GM12878 (cell line): Measurements from ENCODE around the gene UST. TPM values are rescaled to one million over a fixed set of nuclear protein-coding genes. Genes with fewer than 3 reads are reported as not detected.

Source experiments
- ATAC-seq: fragments of 200-7000 bp; cut with Tn5 transposase; 3 replicates; pipeline ENCODE4 v1.9.1; 2020; ENCODE audit warnings: mild to moderate bottlenecking, moderate library complexity
- BruUV-seq: library from RNA; stranded (reverse); fragments of 400-500 nt; replicated peaks from 2 replicates; lab custom pipeline; 2021; lab: Mats Ljungman, UMichigan
- CTCF ChIA-PET: fragments of 300-600 bp; sonication (Branson Sonifier 250); formaldehyde crosslinking; extraction: SDS; loops from one replicate; lab custom pipeline; 2021; ENCODE audit warnings: inconsistent platforms; lab: Yijun Ruan, JAX
- POLR2A ChIA-PET: fragments of 350-600 bp; formaldehyde crosslinking; extraction: SDS; loops from one replicate; lab custom pipeline; 2021; ENCODE audit warnings: inconsistent platforms; lab: Charles Lee
- RAD21 ChIA-PET: fragments of 300-600 bp; sonication (Branson Sonifier 250); formaldehyde crosslinking; loops from one replicate; lab custom pipeline; 2023; ENCODE audit warnings: antibody characterized with exemption; ENCODE audit not compliant: unreplicated experiment; lab: Charles Lee
- SMC1A ChIA-PET: fragments of 300-600 bp; sonication (Branson Sonifier 250); formaldehyde crosslinking; loops from one replicate; lab custom pipeline; 2023; ENCODE audit not compliant: unreplicated experiment, uncharacterized antibody; lab: Charles Lee
- DNase-seq: peaks from one replicate; pipeline ENCODE4 v3.0.0-alpha.2; 2011; ENCODE audit warnings: low read depth, low spot score
- FAIRE-seq: peaks from 3 replicates; lab custom pipeline; 2011; peaks lifted over from hg19 to GRCh38; lab: Jason Lieb, UNC
- H2AFZ ChIP-seq: 2 replicates; pipeline ENCODE4 v1.6.0; 2011; ENCODE audit warnings: low read depth, low read length, control low read depth; ENCODE audit not compliant: control insufficient read depth
- H3K27ac ChIP-seq: 2 replicates; pipeline ENCODE4 v1.5.1; 2011; ENCODE audit warnings: control low read depth; ENCODE audit not compliant: control insufficient read depth, insufficient read depth
- H3K27me3 ChIP-seq, 2 experiments: replicated peaks in 1 of 2; 2 replicates each; pipeline versions ENCODE4 v1.6.0 to v1.6.1; 2011; ENCODE audit warnings: low read length in 1 of 2; ENCODE audit not compliant: control insufficient read depth in 2 of 2, insufficient read depth in 2 of 2
- H3K36me3 ChIP-seq, 2 experiments: 2 replicates each; pipeline ENCODE4 v1.5.1; 2011; ENCODE audit warnings: low read length in 1 of 2; ENCODE audit not compliant: control insufficient read depth in 2 of 2, insufficient read depth in 2 of 2
- H3K4me1 ChIP-seq: 2 replicates; pipeline ENCODE4 v1.6.1; 2011; ENCODE audit warnings: mild to moderate bottlenecking, low read length, moderate library complexity, mixed read lengths; ENCODE audit not compliant: control insufficient read depth, insufficient read depth
- H3K4me2 ChIP-seq: 2 replicates; pipeline ENCODE4 v1.6.0; 2011; ENCODE audit warnings: control low read depth; ENCODE audit not compliant: control insufficient read depth, insufficient read depth
- H3K4me3 ChIP-seq: fragments of 200-600 bp; sonication (generic); 2 replicates; pipeline ENCODE4 v1.5.1; 2016
- H3K79me2 ChIP-seq: 2 replicates; pipeline ENCODE4 v1.6.0; 2011; ENCODE audit warnings: low read length; ENCODE audit not compliant: control insufficient read depth, insufficient read depth
- H3K9ac ChIP-seq: 2 replicates; pipeline ENCODE4 v1.8.0; 2011; ENCODE audit warnings: low read length, control low read depth, mixed read lengths; ENCODE audit not compliant: control insufficient read depth, insufficient read depth
- H3K9me3 ChIP-seq: replicated peaks from 3 replicates; pipeline ENCODE4 v1.5.1; 2011; ENCODE audit warnings: mild to moderate bottlenecking, low read length; ENCODE audit not compliant: control insufficient read depth, insufficient read depth
- H4K20me1 ChIP-seq: 2 replicates; pipeline ENCODE4 v1.6.0; 2011; ENCODE audit not compliant: control insufficient read depth, insufficient read depth
- BCL3 ChIP-seq: IDR thresholded peaks from 2 replicates; pipeline ENCODE4 v1.6.1; 2011; ENCODE audit warnings: borderline replicate concordance, low read depth, mild to moderate bottlenecking, moderate library complexity, low read length; ENCODE audit not compliant: insufficient read depth, poor library complexity, severe bottlenecking
- CHD1 ChIP-seq: IDR thresholded peaks from 2 replicates; pipeline ENCODE4 v1.6.1; 2012; ENCODE audit warnings: low read depth, low read length, improper control_type of control experiment
- CHD4 ChIP-seq: fragments of 200-600 bp; sonication (generic); IDR thresholded peaks from 2 replicates; pipeline ENCODE4 v1.6.1; 2016; ENCODE audit warnings: mild to moderate bottlenecking
- E2F4 ChIP-seq: IDR thresholded peaks from 2 replicates; pipeline ENCODE4 v1.6.1; 2012; ENCODE audit warnings: low read depth, low read length, improper control_type of control experiment
- EED ChIP-seq: sonication (generic); IDR thresholded peaks from 2 replicates; pipeline ENCODE4 v1.6.1; 2016; ENCODE audit warnings: antibody characterized with exemption, low read depth
- IKZF1 ChIP-seq: fragments of 450-650 bp; conservative IDR thresholded peaks from 2 replicates; pipeline ENCODE4 v1.6.1; 2017; ENCODE audit warnings: antibody characterized with exemption, mild to moderate bottlenecking
- JUNB ChIP-seq: IDR thresholded peaks from 2 replicates; pipeline ENCODE4 v1.6.1; 2016; ENCODE audit warnings: antibody characterized with exemption, mild to moderate bottlenecking
- MLLT1 ChIP-seq: fragments of 450-650 bp; IDR thresholded peaks from 2 replicates; pipeline ENCODE4 v1.6.1; 2016; ENCODE audit warnings: mild to moderate bottlenecking
- POLR2A ChIP-seq: IDR thresholded peaks from 2 replicates; pipeline ENCODE4 v1.6.1; 2011; ENCODE audit warnings: low read depth, mild to moderate bottlenecking, low read length
- SRF ChIP-seq, 2 experiments: IDR thresholded peaks; 2 replicates each; pipeline ENCODE4 v1.6.1; 2011; ENCODE audit warnings: low read depth in 2 of 2, low read length in 2 of 2, mild to moderate bottlenecking in 1 of 2, moderate library complexity in 1 of 2
- TCF12 ChIP-seq: IDR thresholded peaks from 2 replicates; pipeline ENCODE4 v1.6.1; 2011; ENCODE audit warnings: low read depth, mild to moderate bottlenecking, low read length
- TCF3 ChIP-seq: IDR thresholded peaks from 2 replicates; pipeline ENCODE4 v1.6.1; 2012; ENCODE audit warnings: low read depth, mild to moderate bottlenecking, low read length, borderline replicate concordance; ENCODE audit not compliant: insufficient read depth
- WRNIP1 ChIP-seq: IDR thresholded peaks from 2 replicates; pipeline ENCODE4 v1.6.1; 2011; ENCODE audit warnings: low read depth, low read length, improper control_type of control experiment, borderline replicate concordance
- ZNF687 ChIP-seq: fragments of 450-650 bp; IDR thresholded peaks from 2 replicates; pipeline ENCODE4 v1.6.1; 2017; ENCODE audit warnings: mild to moderate bottlenecking, moderate library complexity
- WGBS: methylation state at CpG from one replicate; pipeline ENCODE4 v1.1.6; 2016; ENCODE audit warnings: low lambda C conversion rate; ENCODE audit not compliant: insufficient replicate concordance, insufficient coverage; ENCODE audit errors: missing lambda C conversion rate; 5-methylcytosine and 5-hydroxymethylcytosine counted together
- in situ Hi-C: fragments of 300-500 bp; cut with MboI; formaldehyde crosslinking; loops from 9 replicates; pipeline ENCODE4 v1.14.3; 2018; ENCODE audit warnings: mixed read lengths
- intact Hi-C: fragments of 100-400 bp; cut with micrococcal nuclease; formaldehyde crosslinking; loops from one replicate; pipeline ENCODE4 v1.14.2; 2022; ENCODE audit not compliant: unreplicated experiment
- polyA plus RNA-seq, 11 experiments: library from polyadenylated mRNA; depleted of rRNA in 4 of 11; unstranded in 6 of 11; stranded (reverse) in 5 of 11; fragments of >200 nt; fragmentation: Nextera tagmentation in 4 of 11; fragmentation: Illumina TruSeq in 1 of 11; extraction: Ambion mirVana in 4 of 11; extraction: Trizol in 1 of 11; gene quantifications; 1 replicate in 1 of 11; 2 replicates in 10 of 11; pipeline versions ENCODE4 v1.2.1 to v1.2.3, GENCODE V29; 2011 to 2016; ENCODE audit warnings: inconsistent platforms in 2 of 11, missing spikeins in 2 of 11, low read depth in 1 of 11
- total RNA-seq, 4 experiments: library from RNA; depleted of rRNA in 3 of 4; stranded (reverse); fragments of >200 nt in 3 of 4; fragmentation: Illumina TruSeq in 1 of 4; extraction: Trizol in 1 of 4; gene quantifications; 2 replicates each; pipeline versions ENCODE4 v1.2.1 to v1.2.3, GENCODE V29; 2013 to 2021
- TF ChIP-seq, protein P1 (sequence below): fragments of 450-650 bp; IDR thresholded peaks from 2 replicates; pipeline ENCODE4 v1.6.1; 2014; ENCODE audit warnings: mild to moderate bottlenecking

Gene UST
- total and polyA plus RNA-seq, 10 of the 15 experiments (the other 5 are each of a cell fraction or from before 2014, with no cell fraction given), result 0.74 to 43.3 (median 2.2) TPM

- ChIA-PET CTCF (interaction anchor here (0.8 to 2.9 kb wide), 9 partner anchors 19 to 319 kb away, joined by 3 to 27 read pairs (median 6); no protein-coding TSS in a partner anchor), POLR2A (interaction anchor here (0.6 kb wide), 1 partner anchor 593 kb away, joined by 3 read pairs; no protein-coding TSS in a partner anchor), SMC1A (interaction anchor here (0.9 to 4.3 kb wide), 16 partner anchors 17 to 308 kb away, joined by 3 to 30 read pairs (median 9); no protein-coding TSS in a partner anchor), RAD21 (interaction anchor here (0.6 to 4.9 kb wide), 9 partner anchors 27 to 212 kb away, joined by 3 to 54 read pairs (median 14); no protein-coding TSS in a partner anchor)
- Histone ChIP-seq H2AFZ (peak overlapping the region; percentile 71), H3K27me3 (no peaks in the 10 kb centered on the region), H3K27ac (peak overlapping the region; percentile 74), H3K36me3 (no peaks in the 10 kb centered on the region), H3K9ac (peak overlapping the region; percentile 38; the same call in 1 of the 2 replicates), H4K20me1 (no peaks in the 10 kb centered on the region), H3K4me3 (no peak overlapping the region), H3K9me3 (no peaks in the 10 kb centered on the region; the same call in 2 of the 3 replicates), H3K4me2 (peak overlapping the region; percentile 69), H3K79me2 (no peaks in the 10 kb centered on the region), H3K4me1 (peaks cover 50% of the 10 kb centered on the region)
- 33% methylated on average over 2 of the region's 2 CpGs for WGBS
- in situ Hi-C loops (no loop called here), intact Hi-C loops (no loop called here)
- ATAC-seq (peak; percentile 82), FAIRE-seq (no peak), DNase-seq (no peak)
- BruUV-seq, result no TSS peak
- peak; percentile 82 for TF ChIP-seq EED
- TF ChIP-seq IKZF1, result peak; percentile 35
- TF ChIP-seq CHD1, result no peak
- TF ChIP-seq TCF3, result 0 out of 2 replicates have a peak, but pooled peaks have one; percentile 50
- no peak for TF ChIP-seq E2F4
- TF ChIP-seq POLR2A, result no peak
- TF ChIP-seq, protein P1, sequence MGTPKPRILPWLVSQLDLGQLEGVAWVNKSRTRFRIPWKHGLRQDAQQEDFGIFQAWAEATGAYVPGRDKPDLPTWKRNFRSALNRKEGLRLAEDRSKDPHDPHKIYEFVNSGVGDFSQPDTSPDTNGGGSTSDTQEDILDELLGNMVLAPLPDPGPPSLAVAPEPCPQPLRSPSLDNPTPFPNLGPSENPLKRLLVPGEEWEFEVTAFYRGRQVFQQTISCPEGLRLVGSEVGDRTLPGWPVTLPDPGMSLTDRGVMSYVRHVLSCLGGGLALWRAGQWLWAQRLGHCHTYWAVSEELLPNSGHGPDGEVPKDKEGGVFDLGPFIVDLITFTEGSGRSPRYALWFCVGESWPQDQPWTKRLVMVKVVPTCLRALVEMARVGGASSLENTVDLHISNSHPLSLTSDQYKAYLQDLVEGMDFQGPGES, result no peak
- TF ChIP-seq SRF (IDR thresholded peaks at IDR 0.05; ENCODE audit: low read depth in 2 of 2, low read length in 2 of 2), result peak in 1 of 2 experiments; percentile 65; a peak in 1 of 4 replicates
- TF ChIP-seq WRNIP1, result no peak
- 0 out of 2 replicates have a peak, but pooled peaks have one; percentile 15 for TF ChIP-seq TCF12
- peak; percentile 23 for TF ChIP-seq BCL3
- TF ChIP-seq JUNB, result peak; percentile 40; the same call in 1 of the 2 replicates
- no peak for TF ChIP-seq CHD4
- TF ChIP-seq MLLT1, result no peak
- TF ChIP-seq ZNF687, result no peak
Observed at GRCh38 chr6:149112976-149113375, 366.1 kb downstream of the UST start.
